GM18526 (cell line): ENCODE results near the gene TMBIM4.

ENCODE experiments used
- POLR2A ChIP-seq: IDR thresholded peaks from 3 replicates; pipeline ENCODE4 v1.6.1; 2011; ENCODE audit not compliant: insufficient read length; ENCODE audit errors: extremely low read depth

The TMBIM4 gene, protein sequence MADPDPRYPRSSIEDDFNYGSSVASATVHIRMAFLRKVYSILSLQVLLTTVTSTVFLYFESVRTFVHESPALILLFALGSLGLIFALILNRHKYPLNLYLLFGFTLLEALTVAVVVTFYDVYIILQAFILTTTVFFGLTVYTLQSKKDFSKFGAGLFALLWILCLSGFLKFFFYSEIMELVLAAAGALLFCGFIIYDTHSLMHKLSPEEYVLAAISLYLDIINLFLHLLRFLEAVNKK

DNA sequence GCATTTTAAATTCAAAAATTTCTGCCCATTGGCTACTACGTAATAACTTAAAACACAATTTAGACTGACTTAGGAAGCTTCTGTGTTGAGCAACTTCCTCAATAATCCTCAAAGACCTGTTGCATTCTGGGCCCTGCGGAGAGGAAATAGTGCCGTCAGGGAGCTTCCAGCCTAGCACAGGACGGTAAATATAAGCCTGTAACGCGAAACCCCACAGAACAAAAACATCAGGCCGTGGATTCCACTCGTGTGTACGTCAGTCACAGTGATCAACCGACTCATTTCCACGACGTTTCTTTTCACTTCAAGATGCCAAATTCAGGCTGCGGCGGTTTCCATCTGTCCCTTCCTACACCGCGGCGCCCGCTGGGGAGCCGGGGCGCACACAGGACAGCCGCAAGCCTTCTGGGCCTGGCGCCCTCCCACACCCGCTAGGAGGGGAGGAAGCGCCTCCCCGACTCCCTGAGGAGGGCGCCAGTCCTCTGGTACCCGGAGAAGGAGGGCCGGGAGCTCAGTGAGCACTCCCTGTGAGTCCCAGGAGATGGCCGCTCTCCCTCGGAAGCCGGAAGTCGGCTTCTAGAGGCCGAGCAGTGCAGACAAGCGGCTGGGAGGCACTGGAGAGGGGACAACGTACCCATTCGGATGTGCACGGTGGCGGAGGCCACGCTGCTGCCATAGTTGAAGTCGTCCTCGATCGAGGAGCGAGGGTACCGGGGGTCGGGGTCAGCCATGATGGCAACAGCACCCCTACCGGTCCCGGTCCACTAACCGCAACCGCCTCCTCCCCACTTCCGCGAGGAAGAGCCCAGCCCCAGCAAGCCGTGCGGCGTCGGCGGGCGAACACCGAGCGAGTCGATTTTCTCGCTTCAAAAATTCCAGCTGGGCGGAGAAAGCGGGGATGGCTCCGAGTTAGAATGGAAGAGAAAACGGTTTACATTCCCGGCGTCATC is at the start of gene TMBIM4:
TMBIM4 (minus strand) TSS at position 776 of the 950 bp plus-strand sequence; CDS start at position 731, 45 bp downstream.
- TF ChIP-seq POLR2A, result peak; percentile 79

DNA sequence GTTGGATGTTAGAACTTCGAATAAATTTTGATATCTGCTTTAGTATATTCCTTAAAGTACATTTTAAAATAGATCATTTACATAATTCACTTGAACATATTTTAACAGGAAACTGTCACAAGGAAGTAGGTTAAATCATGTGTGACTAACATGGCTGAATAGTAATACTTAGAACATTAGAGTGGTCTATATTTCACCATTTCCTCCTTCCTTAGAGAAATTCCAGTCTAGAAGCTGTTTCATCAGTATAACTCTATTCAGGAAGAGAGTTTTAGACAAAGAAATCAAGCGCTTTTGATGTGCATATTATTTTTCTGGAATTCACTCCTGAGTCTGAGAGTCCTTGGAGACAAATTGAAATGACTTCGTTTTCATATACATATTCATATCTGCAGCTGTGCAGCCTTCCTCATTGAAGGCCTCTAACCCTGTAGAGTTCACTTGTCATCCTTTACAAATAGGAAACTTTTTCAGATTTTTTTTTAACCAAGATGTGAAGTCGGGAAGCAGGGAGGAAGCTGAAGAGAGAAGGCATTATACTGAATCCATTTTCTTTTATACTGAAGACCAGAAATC is 47.6 kb upstream of the TMBIM4 start:
- no peak for TF ChIP-seq POLR2A

DNA sequence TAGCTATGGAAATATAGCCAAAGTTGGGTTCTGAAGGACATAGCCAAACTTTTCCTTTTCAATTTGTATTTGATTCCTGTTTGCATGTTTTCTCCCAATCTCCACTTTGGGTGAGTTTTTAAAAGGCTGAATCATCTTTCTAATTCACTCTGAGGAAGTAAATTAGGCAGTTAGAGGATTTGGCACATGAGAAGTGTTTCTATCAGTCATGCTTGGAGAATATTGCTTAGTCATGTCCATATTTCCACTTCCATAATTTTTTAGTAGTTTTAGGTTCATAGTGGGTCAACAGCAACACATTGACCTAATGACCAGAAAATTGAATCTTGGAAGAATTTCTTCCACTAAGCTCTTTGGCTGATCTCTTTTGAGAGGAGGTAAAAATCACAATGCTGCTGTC is 41.0 kb upstream of the TMBIM4 start:
- no peak for TF ChIP-seq POLR2A

DNA sequence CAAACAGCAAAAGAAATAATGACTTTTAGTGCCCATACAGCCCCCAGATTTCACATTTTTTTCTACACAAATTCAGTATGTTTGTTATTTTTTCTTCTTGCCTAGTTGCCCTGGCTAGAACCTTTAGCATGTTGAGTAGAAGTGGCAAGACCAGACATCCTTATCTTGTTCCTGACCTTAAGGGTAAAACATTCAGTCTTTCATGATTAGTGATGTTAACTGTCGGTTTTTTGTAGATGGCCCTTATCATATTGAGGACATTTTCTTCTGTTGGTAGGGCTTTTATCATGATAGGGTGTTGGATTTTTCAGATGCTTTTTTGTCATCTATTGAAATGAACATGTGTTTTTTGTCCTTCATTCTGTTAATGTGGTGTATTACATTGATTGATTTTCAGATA is 36.3 kb upstream of the TMBIM4 start:
- no peak for TF ChIP-seq POLR2A

DNA sequence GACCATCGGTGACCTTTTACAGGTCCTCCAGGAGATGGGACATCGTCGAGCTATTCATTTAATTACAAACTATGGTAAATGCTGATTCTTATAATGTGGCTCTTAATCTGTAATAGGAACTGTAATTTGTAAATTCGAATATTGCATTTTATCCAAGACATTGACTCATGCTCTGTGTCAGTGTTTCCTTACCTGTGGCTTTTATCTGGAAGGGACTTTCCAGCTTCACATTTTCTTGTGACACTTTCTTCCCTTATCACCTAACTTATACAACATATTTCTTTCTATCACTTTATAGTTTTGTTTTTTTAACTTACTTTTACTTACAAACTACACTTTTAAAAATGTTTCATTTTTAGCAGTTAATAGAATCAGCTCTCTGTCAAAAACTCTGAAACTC is 34.0 kb upstream of the TMBIM4 start:
- no peak for TF ChIP-seq POLR2A

DNA sequence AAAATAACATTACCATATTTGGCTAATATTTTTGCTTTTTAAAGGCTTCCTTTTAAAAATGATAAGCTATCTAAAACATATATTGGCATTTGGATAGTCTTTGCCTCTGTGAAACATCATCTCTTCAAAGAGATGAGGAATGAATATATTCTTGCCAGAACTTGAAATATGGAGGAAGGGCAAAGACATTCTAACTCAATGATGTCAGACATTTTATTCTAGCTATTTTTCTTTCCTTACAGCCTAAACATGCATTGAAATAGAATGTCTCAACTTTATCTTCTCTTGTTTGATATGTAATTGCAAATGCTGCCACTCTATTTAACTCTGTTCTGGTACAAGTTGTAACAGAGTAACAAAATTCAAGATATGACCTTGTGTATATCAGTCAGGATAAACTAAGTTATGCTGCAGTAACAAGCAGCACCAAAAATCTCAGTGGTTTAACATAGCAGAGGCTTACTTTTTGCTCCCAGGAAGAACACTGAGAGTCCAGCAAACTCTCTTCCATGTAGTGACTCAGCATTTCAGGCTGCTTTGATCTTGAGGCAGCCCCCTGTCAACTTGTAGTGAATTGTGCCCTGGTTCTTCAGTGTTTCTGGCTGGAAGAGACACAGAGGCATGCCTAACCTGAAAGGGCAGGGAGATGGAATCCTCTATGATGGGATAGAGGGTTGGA is 30.2 kb upstream of the TMBIM4 start:
- TF ChIP-seq POLR2A, result no peak

DNA sequence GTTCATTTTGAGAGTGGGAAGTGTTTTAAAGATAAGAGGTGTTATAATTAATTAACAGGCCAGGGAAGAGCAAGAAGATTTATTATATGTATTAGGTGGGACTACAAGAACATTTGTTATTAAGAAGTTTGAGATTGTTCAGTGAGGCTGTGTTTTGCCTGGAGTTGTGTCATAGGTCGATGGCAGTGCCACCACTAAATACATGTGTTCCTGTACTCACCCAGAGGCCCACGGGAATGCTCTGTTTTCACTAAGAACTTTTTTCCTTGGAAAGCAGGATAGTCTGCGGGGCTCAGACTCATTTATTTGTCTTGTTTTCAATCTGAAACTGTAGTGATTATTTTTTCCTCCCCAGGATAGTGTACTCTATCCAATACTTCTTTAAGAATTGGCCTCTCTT is 29.3 kb upstream of the TMBIM4 start:
- TF ChIP-seq POLR2A, result no peak

DNA sequence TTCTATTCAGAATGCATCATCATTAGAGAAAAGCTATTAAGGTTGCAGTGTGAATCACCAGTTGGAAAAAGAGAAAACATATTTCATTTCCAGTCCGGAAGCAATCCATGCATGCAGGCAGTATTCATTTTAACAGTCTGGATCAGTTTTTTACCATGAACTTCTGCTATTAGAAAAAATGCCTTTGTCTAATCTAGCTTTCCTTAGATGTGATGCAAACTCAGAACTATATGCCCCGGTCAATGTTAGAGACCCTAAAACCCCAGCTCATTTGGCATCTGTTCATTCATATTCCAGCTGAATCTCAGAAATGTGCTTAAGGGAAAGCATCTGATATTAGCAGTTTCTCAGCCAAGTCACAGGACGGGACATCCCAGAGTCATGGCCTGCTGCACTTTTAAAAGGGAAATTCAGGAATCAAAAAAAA is 27.7 kb upstream of the TMBIM4 start:
- no peak for TF ChIP-seq POLR2A

DNA sequence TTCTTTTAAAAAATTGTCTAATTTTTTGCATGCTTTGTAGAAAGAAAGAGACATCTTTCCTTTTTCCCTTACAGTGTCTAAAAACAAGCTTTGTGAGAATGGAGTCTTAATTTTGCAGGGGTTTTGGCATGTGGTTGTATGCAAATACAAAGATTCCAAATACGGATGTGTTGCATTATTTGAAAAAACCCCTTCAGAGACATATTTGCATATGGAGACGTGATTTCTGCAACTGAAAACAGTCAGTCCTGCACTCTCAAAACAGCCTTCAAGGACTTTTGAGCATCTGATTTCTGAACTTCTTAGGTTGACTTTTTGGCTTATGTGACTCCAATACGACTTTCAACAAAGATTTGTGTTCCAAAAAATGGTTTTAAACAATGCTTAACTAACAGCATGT is 27.0 kb upstream of the TMBIM4 start:
- TF ChIP-seq POLR2A, result no peak

DNA sequence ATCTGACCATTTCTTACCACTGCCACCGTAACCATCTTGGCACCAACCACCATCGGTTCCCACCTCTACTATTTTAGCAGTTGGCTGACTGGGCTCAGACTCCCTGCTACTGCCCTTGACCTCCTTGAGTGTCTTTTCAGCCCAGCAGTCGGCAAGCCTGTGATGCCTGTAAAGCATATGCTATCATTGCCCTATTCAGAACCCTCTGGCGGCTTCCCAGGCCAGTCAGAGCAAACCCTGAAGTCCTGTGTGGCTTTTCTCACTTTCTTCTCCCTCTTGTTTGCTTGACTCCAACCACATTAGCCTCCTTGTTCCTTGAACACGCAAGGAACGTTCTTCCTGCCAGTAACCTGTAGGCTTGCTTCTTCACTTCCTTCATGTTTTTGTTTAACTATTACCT is 25.4 kb upstream of the TMBIM4 start:
- no peak for TF ChIP-seq POLR2A

DNA sequence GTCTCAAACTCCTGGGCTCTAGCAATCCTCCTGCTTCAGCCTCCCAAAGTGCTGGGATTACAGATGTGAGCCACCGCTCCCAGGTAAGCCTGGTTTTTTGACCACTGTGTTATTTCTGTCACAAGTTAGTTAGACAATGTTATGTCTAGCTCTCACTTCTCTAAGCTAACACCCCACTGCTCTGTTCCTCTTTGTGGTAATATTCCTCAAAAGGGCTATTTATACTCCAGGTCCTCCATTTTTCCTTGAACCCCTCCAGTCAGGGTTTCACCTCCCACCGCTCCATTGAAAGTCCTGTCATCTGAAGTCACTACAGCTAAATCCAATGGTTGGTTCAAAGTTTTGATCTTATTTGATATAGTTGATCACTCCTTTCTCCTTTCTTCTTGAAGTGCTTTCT is 24.3 kb upstream of the TMBIM4 start:
- no peak for TF ChIP-seq POLR2A

DNA sequence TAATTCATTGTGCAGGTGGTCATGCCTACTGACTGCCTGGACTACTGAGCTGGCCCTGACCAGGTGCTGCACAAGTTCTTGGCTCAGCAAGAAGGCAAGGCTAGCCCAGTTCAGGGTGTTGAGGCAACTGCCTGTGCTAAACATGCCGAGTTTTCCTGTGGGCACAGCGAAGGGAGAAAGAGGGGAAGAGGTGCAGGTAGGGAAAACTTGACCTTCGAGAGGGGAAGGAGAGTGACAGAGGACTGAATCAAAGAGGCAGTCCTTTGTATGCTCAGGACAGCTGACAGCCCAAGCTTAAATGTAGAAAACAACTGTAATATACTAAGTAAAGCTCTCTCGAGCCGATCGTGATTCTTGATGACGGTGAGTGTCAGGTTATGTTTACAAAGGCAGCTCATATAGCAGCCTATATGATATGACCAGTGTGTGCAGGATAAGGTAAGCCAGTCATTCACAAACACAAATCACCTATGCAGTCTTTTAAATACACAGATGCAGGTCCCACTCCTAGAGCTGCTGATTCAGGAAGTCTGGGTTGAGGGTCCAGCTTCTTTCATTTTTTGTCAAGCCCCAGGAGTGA is 21.8 kb upstream of the TMBIM4 start:
- TF ChIP-seq POLR2A, result no peak

DNA sequence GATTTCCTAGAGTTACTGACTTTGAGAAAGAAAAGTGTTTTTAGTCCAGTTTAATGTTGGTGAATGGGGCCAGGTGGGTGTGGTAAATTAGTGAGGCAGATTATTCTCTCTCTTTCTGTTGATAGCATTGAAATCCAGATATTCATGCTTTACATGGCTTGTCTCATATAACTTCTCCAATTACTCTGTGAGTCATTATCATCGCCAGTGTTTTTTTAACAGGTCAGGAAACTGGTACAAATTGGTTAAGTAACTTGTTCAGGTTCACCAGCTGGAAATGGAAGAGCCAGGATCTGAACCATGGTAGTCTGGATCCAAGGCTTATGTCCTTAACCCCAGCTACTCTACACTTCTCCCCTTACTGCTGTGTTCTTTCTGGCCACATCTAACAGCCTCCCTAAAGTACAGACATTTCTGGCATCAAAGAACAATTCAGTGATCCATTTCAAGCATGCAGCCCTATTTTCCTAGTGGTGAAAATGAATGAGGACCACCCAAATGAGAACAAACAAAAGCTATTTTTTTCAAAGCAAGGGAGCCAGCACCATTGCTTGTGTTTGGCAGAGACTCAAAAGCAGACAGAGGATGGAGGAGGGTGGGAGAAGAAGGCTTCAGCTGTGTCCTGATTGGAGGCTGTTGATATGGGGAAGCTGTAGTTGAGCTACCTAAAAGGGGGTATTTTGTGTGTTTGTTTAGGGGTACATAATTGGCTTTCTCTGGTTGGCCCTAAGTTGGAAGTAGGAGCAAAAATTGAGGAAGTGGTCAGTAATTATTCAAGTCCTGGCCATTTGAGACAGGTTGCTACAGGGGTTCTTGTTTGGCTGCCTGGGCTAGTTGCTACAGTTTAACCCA is 20.9 kb upstream of the TMBIM4 start:
- TF ChIP-seq POLR2A, result no peak

DNA sequence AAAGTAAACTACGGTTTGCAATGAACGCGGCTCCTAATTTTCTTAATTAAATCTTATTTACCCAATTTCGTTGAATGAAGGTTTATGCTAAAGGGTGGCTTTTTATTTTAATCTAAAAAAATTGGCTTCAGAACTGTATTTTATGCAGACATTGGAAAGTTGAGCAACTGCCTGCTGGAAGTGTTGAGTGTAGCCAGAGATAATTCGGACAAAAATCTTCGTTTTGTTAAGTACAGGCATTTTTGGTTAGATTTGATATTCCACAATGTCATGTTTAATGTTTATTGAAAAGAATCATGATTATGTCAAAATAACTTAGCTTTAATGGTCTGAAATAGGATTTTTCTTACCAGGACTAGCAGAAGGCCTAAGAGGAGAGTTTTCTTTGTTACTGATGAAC is 20.1 kb upstream of the TMBIM4 start:
- TF ChIP-seq POLR2A, result no peak
